HUES6 (cell line): ENCODE data around the gene NEBL.

Source experiments
- H3K27ac ChIP-seq: 2 replicates; pipeline ENCODE4 v1.7.0; 2013; ENCODE audit warnings: low read depth, mild to moderate bottlenecking, low read length, inconsistent platforms
- H3K27me3 ChIP-seq: 2 replicates; pipeline ENCODE4 v1.6.1; 2013; ENCODE audit warnings: low read length; ENCODE audit not compliant: control insufficient read depth, insufficient read depth
- H3K36me3 ChIP-seq: 2 replicates; pipeline ENCODE4 v1.6.1; 2013; ENCODE audit warnings: low read length; ENCODE audit not compliant: control insufficient read depth, insufficient read depth
- H3K4me1 ChIP-seq: 2 replicates; pipeline ENCODE4 v1.6.1; 2013; ENCODE audit warnings: low read length; ENCODE audit not compliant: control insufficient read depth, insufficient read depth
- H3K4me3 ChIP-seq: 2 replicates; pipeline ENCODE4 v1.5.1; 2013; ENCODE audit warnings: low read depth, low read length
- H3K9ac ChIP-seq: one replicate; pipeline ENCODE4 v1.6.1; 2013; ENCODE audit warnings: mild to moderate bottlenecking, low read length
- H3K9me3 ChIP-seq: 2 replicates; pipeline ENCODE4 v1.6.1; 2013; ENCODE audit warnings: low read depth, low read length; ENCODE audit not compliant: control insufficient read depth, insufficient read depth

NEBL gene

GRCh38 chr10:20887706-20888555, 9.2 kb downstream of the NEBL start:
- Histone ChIP-seq H3K4me3 (no peak overlapping the region), H3K27ac (no peak overlapping the region), H3K4me1 (peaks cover 38% of the 10 kb centered on the region), H3K9me3 (no peaks in the 10 kb centered on the region), H3K9ac (no peak overlapping the region), H3K36me3 (no peaks in the 10 kb centered on the region), H3K27me3 (no peaks in the 10 kb centered on the region)

GRCh38 chr10:20885678-20886077, 11.4 kb downstream of the NEBL start:
- Histone ChIP-seq H3K27ac (no peak overlapping the region), H3K9ac (no peak overlapping the region), H3K27me3 (no peaks in the 10 kb centered on the region), H3K4me1 (peaks cover 21% of the 10 kb centered on the region), H3K4me3 (no peak overlapping the region), H3K36me3 (no peaks in the 10 kb centered on the region), H3K9me3 (no peaks in the 10 kb centered on the region)

- Histone ChIP-seq H3K4me1 (peaks cover 4% of the 10 kb centered on the region), H3K9ac (no peak overlapping the region), H3K27me3 (no peaks in the 10 kb centered on the region), H3K9me3 (no peaks in the 10 kb centered on the region), H3K4me3 (no peak overlapping the region), H3K36me3 (no peaks in the 10 kb centered on the region), H3K27ac (no peak overlapping the region)
Observed at GRCh38 chr10:20883552-20883951, 13.6 kb downstream of the NEBL start.

- Histone ChIP-seq H3K27me3 (no peaks in the 10 kb centered on the region), H3K4me3 (no peak overlapping the region), H3K9me3 (no peaks in the 10 kb centered on the region), H3K9ac (no peak overlapping the region), H3K36me3 (no peaks in the 10 kb centered on the region), H3K27ac (no peak overlapping the region), H3K4me1 (no peaks in the 10 kb centered on the region; the same call in 1 of the 2 replicates)
Observed at GRCh38 chr10:20882091-20882490, 15.0 kb downstream of the NEBL start.

- Histone ChIP-seq H3K36me3 (no peaks in the 10 kb centered on the region), H3K27me3 (no peaks in the 10 kb centered on the region), H3K4me1 (no peaks in the 10 kb centered on the region; the same call in 1 of the 2 replicates), H3K4me3 (no peak overlapping the region), H3K27ac (no peak overlapping the region), H3K9me3 (no peaks in the 10 kb centered on the region), H3K9ac (no peak overlapping the region)
Observed at GRCh38 chr10:20879136-20879535, 18.0 kb downstream of the NEBL start.

- Histone ChIP-seq H3K9ac (no peak overlapping the region), H3K4me3 (no peak overlapping the region)
Observed at GRCh38 chr10:20877986-20878983, 18.8 kb downstream of the NEBL start.

GRCh38 chr10:20877554-20877953, 19.6 kb downstream of the NEBL start:
- no peaks in the 10 kb centered on the region for H3K36me3 ChIP-seq
- no peak overlapping the region for H3K27ac ChIP-seq
- H3K27me3 ChIP-seq = no peaks in the 10 kb centered on the region
- no peak overlapping the region for H3K4me3 ChIP-seq
- H3K4me1 ChIP-seq = no peaks in the 10 kb centered on the region; the same call in 1 of the 2 replicates
- H3K9ac ChIP-seq = no peak overlapping the region
- no peaks in the 10 kb centered on the region for H3K9me3 ChIP-seq

More at GRCh38 chr10:20877986-20878983, 18.8 kb downstream of the NEBL start:
- no peak overlapping the region for H3K27ac ChIP-seq
- no peaks in the 10 kb centered on the region; the same call in 1 of the 2 replicates for H3K4me1 ChIP-seq
- H3K36me3 ChIP-seq = no peaks in the 10 kb centered on the region
- H3K9me3 ChIP-seq = no peaks in the 10 kb centered on the region
- no peaks in the 10 kb centered on the region for H3K27me3 ChIP-seq

- peaks cover 11% of the 10 kb centered on the region for H3K4me1 ChIP-seq
- H3K9me3 ChIP-seq = no peaks in the 10 kb centered on the region
- no peaks in the 10 kb centered on the region for H3K27me3 ChIP-seq
- no peak overlapping the region for H3K4me3 ChIP-seq
- no peak overlapping the region for H3K9ac ChIP-seq
- no peak overlapping the region for H3K27ac ChIP-seq
- H3K36me3 ChIP-seq = no peaks in the 10 kb centered on the region
Observed at GRCh38 chr10:20874261-20874660, 22.9 kb downstream of the NEBL start.

GRCh38 chr10:20871970-20872369, 25.1 kb downstream of the NEBL start:
- H3K9ac ChIP-seq = no peak overlapping the region
- no peak overlapping the region; the same call in 1 of the 2 replicates for H3K27ac ChIP-seq
- H3K9me3 ChIP-seq = no peaks in the 10 kb centered on the region
- no peak overlapping the region for H3K4me3 ChIP-seq
- H3K36me3 ChIP-seq = no peaks in the 10 kb centered on the region
- H3K27me3 ChIP-seq = no peaks in the 10 kb centered on the region
- H3K4me1 ChIP-seq = peaks cover 11% of the 10 kb centered on the region; the same call in 1 of the 2 replicates

- no peak overlapping the region for H3K4me3 ChIP-seq
Observed at GRCh38 chr10:20870834-20871233, 26.3 kb downstream of the NEBL start.

More at GRCh38 chr10:20870834-20871233, 26.3 kb downstream of the NEBL start:
- Histone ChIP-seq H3K9me3 (no peaks in the 10 kb centered on the region), H3K4me1 (peaks cover 11% of the 10 kb centered on the region; the same call in 1 of the 2 replicates), H3K27me3 (no peaks in the 10 kb centered on the region), H3K9ac (no peak overlapping the region), H3K27ac (no peak overlapping the region), H3K36me3 (no peaks in the 10 kb centered on the region)
